K562 (cell line): Measurements from ENCODE around the gene TMEM63C.

ENCODE experiments used
- CC2D1A ChIP-seq: fragments of 450-650 bp; IDR thresholded peaks from 2 replicates; pipeline ENCODE4 v1.6.1; 2017; ENCODE audit warnings: mild to moderate bottlenecking
- KHSRP ChIP-seq: fragments of 450-650 bp; IDR thresholded peaks from 2 replicates; pipeline ENCODE4 v1.6.1; 2017
- MXI1 ChIP-seq: IDR thresholded peaks from 2 replicates; pipeline ENCODE4 v1.6.1; 2011; ENCODE audit warnings: low read depth, mild to moderate bottlenecking, improper control_type of control experiment, low read length
- NR2C2 ChIP-seq, 2 experiments: fragments of 200-800 bp in 1 of 2; sonication (Bioruptor generic) in 1 of 2; sonication (generic) in 1 of 2; formaldehyde crosslinking in 1 of 2; IDR thresholded peaks; 2 replicates each; pipeline versions ENCODE4 v1.6.1 to v1.8.0; 2016 to 2022; ENCODE audit warnings: mild to moderate bottlenecking in 1 of 2, missing compliant biosample characterization in 1 of 2, missing genetic modification characterization in 1 of 2, missing genetic modification reagents in 1 of 2
- SPI1 ChIP-seq: IDR thresholded peaks from 2 replicates; pipeline ENCODE4 v1.6.1; 2011; ENCODE audit warnings: low read depth, low read length, control low read depth, borderline replicate concordance
- TAF1 ChIP-seq: IDR thresholded peaks from 2 replicates; pipeline ENCODE4 v1.6.1; 2011; ENCODE audit warnings: mild to moderate bottlenecking, low read length, moderate library complexity; ENCODE audit not compliant: insufficient read depth, control insufficient read depth, severe bottlenecking; ENCODE audit errors: extremely low read depth
- TF ChIP-seq, protein P1 (sequence below), 3 experiments: IDR thresholded peaks in 2 of 3; conservative IDR thresholded peaks in 1 of 3; 2 replicates each; pipeline ENCODE4 v1.5.1; 2011 to 2012; ENCODE audit warnings: low read length in 3 of 3, mild to moderate bottlenecking in 3 of 3, control low read depth in 2 of 3, improper control_type of control experiment in 1 of 3, inconsistent platforms in 1 of 3, low read depth in 1 of 3, mixed read lengths in 1 of 3, moderate library complexity in 1 of 3; ENCODE audit not compliant: insufficient read depth in 2 of 3
- TF ChIP-seq, protein P2 (sequence below), 3 experiments: fragments of 200-800 bp in 1 of 3; fragments of 250-450 bp in 1 of 3; fragments of 450-650 bp in 1 of 3; sonication (Bioruptor Pico) in 1 of 3; sonication (Bioruptor generic) in 1 of 3; formaldehyde crosslinking in 1 of 3; IDR thresholded peaks; 2 replicates each; pipeline versions ENCODE4 v1.6.1 to v1.8.0; 2016 to 2022; ENCODE audit warnings: mild to moderate bottlenecking in 2 of 3, missing genetic modification characterization in 2 of 3, missing compliant biosample characterization in 1 of 3, moderate library complexity in 1 of 3
- TF ChIP-seq, protein P3 (sequence below): fragments of 250-450 bp; sonication (Bioruptor Pico); IDR thresholded peaks from 2 replicates; pipeline ENCODE4 v1.4.0; 2020; ENCODE audit warnings: mild to moderate bottlenecking, moderate library complexity

DNA sequence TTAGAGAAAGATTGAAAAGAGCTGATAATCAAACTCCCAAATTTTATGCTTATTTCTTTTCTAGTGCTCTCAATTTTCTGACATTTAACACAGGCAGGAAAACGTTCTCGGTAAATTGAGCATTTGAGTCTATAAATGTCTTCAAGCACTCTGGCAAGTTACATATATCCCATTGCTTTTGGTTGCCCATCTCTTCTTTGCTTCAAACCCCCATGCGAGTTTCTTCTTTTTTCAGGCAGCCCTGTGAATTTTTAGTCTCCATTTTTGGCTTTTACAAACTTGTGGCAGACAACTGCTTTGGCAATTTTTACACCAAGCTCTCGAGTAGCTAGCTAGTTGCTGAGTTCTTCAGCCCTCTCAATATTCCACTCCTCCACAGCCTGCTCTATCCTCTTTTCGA is 8.7 kb upstream of the TMEM63C start:
- no peak for TF ChIP-seq MXI1
- no peak for TF ChIP-seq TAF1
- TF ChIP-seq, protein P1, sequence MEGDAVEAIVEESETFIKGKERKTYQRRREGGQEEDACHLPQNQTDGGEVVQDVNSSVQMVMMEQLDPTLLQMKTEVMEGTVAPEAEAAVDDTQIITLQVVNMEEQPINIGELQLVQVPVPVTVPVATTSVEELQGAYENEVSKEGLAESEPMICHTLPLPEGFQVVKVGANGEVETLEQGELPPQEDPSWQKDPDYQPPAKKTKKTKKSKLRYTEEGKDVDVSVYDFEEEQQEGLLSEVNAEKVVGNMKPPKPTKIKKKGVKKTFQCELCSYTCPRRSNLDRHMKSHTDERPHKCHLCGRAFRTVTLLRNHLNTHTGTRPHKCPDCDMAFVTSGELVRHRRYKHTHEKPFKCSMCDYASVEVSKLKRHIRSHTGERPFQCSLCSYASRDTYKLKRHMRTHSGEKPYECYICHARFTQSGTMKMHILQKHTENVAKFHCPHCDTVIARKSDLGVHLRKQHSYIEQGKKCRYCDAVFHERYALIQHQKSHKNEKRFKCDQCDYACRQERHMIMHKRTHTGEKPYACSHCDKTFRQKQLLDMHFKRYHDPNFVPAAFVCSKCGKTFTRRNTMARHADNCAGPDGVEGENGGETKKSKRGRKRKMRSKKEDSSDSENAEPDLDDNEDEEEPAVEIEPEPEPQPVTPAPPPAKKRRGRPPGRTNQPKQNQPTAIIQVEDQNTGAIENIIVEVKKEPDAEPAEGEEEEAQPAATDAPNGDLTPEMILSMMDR (IDR thresholded peaks at IDR 0.05 in 2 of 3, conservative IDR thresholded peaks at IDR 0.05 in 1 of 3; ENCODE audit: insufficient read depth in 2 of 3, low read depth in 1 of 3, low read length in 3 of 3) = no peak
- TF ChIP-seq, protein P2, sequence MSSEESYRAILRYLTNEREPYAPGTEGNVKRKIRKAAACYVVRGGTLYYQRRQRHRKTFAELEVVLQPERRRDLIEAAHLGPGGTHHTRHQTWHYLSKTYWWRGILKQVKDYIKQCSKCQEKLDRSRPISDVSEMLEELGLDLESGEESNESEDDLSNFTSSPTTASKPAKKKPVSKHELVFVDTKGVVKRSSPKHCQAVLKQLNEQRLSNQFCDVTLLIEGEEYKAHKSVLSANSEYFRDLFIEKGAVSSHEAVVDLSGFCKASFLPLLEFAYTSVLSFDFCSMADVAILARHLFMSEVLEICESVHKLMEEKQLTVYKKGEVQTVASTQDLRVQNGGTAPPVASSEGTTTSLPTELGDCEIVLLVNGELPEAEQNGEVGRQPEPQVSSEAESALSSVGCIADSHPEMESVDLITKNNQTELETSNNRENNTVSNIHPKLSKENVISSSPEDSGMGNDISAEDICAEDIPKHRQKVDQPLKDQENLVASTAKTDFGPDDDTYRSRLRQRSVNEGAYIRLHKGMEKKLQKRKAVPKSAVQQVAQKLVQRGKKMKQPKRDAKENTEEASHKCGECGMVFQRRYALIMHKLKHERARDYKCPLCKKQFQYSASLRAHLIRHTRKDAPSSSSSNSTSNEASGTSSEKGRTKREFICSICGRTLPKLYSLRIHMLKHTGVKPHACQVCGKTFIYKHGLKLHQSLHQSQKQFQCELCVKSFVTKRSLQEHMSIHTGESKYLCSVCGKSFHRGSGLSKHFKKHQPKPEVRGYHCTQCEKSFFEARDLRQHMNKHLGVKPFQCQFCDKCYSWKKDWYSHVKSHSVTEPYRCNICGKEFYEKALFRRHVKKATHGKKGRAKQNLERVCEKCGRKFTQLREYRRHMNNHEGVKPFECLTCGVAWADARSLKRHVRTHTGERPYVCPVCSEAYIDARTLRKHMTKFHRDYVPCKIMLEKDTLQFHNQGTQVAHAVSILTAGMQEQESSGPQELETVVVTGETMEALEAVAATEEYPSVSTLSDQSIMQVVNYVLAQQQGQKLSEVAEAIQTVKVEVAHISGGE (CRISPR knock-in tag; IDR thresholded peaks at IDR 0.05) = no peak
- TF ChIP-seq, protein P3, sequence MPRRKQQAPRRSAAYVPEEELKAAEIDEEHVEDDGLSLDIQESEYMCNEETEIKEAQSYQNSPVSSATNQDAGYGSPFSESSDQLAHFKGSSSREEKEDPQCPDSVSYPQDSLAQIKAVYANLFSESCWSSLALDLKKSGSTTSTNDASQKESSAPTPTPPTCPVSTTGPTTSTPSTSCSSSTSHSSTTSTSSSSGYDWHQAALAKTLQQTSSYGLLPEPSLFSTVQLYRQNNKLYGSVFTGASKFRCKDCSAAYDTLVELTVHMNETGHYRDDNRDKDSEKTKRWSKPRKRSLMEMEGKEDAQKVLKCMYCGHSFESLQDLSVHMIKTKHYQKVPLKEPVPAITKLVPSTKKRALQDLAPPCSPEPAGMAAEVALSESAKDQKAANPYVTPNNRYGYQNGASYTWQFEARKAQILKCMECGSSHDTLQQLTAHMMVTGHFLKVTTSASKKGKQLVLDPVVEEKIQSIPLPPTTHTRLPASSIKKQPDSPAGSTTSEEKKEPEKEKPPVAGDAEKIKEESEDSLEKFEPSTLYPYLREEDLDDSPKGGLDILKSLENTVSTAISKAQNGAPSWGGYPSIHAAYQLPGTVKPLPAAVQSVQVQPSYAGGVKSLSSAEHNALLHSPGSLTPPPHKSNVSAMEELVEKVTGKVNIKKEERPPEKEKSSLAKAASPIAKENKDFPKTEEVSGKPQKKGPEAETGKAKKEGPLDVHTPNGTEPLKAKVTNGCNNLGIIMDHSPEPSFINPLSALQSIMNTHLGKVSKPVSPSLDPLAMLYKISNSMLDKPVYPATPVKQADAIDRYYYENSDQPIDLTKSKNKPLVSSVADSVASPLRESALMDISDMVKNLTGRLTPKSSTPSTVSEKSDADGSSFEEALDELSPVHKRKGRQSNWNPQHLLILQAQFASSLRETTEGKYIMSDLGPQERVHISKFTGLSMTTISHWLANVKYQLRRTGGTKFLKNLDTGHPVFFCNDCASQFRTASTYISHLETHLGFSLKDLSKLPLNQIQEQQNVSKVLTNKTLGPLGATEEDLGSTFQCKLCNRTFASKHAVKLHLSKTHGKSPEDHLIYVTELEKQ (CRISPR knock-in tag) = no peak
- no peak for TF ChIP-seq SPI1
- TF ChIP-seq NR2C2 (CRISPR knock-in tag; IDR thresholded peaks at IDR 0.05) = no peak
- no peak for TF ChIP-seq NR2C2 (tag; IDR thresholded peaks at IDR 0.05)
- TF ChIP-seq CC2D1A = no peak
- no peak for TF ChIP-seq KHSRP
